Measurements from ENCODE around the gene PACRG.

The PACRG gene

DNA sequence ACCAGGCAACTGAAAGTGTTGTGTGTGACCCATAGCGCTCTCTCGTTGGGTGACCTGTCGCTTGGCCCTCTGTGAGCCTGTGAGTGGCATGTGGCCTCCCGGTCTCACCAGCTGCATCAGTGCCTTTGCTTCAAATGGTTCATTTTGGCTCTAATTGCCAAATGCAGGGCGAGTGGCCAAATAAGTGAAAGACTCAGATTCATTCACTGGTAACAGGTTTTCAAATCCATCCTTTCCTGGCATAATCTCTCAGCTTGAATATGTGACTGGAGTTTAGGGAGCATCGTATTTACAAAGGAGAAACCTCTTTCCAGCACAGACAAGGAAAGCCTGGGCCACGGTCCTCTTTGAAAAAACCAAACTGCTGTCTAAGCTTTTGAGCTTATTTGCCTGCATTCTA, 365.1 kb downstream of the PACRG start:
- DNase-seq (ENCODE audit: low read depth): no peak

DNA sequence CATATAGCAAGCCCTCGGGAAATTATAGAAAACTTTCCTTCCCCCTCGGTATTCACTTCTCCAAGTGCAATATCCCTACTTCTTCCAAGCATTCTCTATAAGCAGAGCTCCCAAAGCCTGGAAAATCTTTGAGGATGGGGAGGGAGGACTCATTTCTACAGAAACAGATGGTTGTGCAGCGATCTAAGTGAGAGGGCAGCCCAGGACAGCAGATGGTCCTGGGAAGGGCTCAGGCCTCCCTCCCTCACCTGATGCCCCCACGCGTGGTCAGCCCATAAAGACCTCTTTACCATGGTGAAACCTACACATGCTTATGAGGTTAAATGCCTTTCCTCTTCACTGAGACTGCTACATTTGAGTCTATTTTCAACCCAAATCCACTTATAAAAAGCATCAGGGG, 367.1 kb downstream of the PACRG start:
- TF ChIP-seq, protein P1, sequence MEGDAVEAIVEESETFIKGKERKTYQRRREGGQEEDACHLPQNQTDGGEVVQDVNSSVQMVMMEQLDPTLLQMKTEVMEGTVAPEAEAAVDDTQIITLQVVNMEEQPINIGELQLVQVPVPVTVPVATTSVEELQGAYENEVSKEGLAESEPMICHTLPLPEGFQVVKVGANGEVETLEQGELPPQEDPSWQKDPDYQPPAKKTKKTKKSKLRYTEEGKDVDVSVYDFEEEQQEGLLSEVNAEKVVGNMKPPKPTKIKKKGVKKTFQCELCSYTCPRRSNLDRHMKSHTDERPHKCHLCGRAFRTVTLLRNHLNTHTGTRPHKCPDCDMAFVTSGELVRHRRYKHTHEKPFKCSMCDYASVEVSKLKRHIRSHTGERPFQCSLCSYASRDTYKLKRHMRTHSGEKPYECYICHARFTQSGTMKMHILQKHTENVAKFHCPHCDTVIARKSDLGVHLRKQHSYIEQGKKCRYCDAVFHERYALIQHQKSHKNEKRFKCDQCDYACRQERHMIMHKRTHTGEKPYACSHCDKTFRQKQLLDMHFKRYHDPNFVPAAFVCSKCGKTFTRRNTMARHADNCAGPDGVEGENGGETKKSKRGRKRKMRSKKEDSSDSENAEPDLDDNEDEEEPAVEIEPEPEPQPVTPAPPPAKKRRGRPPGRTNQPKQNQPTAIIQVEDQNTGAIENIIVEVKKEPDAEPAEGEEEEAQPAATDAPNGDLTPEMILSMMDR (IDR thresholded peaks at IDR 0.05; ENCODE audit: insufficient read depth, low read depth, low read length, missing control alignments): no peak
- no peak for DNase-seq (ENCODE audit: low read depth)
- no peak overlapping the region for H3K4me3 ChIP-seq (ENCODE audit: low read depth, low read length)

More for the DNA sequence above, 365.1 kb downstream of the PACRG start:
- H3K4me3 ChIP-seq (ENCODE audit: low read depth, low read length): no peak overlapping the region
- TF ChIP-seq, protein P1 (IDR thresholded peaks at IDR 0.05; ENCODE audit: insufficient read depth, low read depth, low read length, missing control alignments): no peak

DNA sequence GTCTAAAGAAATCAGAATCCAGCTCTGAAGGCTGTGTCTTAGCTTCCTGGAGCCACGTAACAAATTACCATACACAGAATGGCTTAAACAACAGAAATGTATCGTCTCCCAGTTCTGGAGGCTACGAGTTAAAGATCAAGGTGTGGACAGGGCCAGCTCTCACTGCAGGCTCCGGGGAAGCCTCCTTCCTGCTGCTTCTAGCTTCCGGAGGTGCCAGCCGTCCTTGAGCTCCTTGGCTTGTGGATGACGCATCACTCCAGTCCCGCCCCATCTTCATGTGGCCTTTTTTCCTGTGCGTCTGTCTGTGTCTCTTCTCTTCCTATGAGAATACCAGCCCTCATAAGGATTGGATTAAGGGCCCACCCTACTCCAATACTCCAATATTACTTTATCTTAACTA, 367.6 kb downstream of the PACRG start:
- no peak for DNase-seq (ENCODE audit: low read depth)
- TF ChIP-seq, protein P1 (IDR thresholded peaks at IDR 0.05; ENCODE audit: insufficient read depth, low read depth, low read length, missing control alignments): no peak
- no peak overlapping the region for H3K4me3 ChIP-seq (ENCODE audit: low read depth, low read length)

DNA sequence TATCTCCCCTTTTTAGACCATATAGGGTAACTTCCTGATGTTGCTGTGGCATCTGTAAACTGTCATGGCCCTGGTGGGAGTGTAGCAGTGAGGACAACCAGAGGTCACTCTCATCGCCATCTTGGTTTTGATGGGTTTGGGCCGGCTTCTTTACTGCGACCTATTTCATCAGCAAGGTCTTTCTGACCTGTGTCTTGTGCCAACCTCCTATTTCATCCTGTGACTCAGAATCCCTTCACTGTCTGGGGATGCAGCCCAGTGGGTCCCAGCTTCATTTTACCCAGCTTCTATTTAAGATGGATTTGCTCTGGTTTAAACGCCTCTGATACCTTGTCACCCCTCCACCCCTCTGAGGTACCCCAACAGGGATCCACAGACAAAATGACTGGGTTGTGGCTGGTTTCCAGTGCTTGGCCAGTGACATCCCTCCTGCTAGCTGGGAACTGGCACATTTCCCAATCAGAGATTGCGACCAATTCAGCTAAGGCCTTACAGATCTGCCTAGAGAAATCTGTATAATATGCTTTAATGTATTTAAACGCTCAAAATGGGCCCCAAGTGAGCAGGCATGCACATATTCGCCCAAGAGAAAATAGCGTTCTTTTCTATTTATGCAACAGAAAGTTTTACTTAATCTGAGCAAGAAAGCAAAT, 371.2 kb downstream of the PACRG start:
- H3K4me3 ChIP-seq (ENCODE audit: low read depth, low read length): no peak overlapping the region
- TF ChIP-seq, protein P1 (IDR thresholded peaks at IDR 0.05; ENCODE audit: insufficient read depth, low read depth, low read length, missing control alignments): no peak
- DNase-seq (ENCODE audit: low read depth): no peak

DNA sequence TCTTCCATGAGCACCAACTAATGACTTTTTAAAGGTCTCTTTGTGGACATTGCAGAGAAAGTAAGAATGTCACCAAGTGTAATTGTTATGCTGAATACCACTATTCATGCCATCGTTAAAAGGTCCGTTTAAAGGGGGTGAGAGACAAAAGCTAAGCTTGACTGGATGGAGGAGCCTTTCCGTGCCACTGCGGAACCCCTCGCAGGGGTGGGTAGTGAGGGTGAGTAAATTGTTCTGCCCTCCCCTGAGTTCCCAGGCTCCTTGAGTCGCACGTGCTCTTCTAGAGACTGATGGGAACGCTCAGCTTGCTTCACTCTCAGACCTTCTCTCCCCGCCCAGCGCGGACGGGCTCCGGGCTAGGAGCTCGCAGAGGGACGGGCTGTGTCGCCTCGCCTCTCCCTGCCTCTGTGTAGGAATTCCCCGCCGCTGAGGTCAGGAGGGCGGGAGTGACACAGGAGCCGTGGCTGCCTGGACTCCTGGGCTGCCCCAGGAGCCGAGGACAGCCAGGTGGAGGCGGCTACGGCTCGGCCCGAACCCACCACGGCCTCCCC, 371.9 kb downstream of the PACRG start:
- TF ChIP-seq, protein P1 (IDR thresholded peaks at IDR 0.05; ENCODE audit: insufficient read depth, low read depth, low read length, missing control alignments): no peak
- DNase-seq (ENCODE audit: low read depth): no peak
- no peak overlapping the region for H3K4me3 ChIP-seq (ENCODE audit: low read depth, low read length)

DNA sequence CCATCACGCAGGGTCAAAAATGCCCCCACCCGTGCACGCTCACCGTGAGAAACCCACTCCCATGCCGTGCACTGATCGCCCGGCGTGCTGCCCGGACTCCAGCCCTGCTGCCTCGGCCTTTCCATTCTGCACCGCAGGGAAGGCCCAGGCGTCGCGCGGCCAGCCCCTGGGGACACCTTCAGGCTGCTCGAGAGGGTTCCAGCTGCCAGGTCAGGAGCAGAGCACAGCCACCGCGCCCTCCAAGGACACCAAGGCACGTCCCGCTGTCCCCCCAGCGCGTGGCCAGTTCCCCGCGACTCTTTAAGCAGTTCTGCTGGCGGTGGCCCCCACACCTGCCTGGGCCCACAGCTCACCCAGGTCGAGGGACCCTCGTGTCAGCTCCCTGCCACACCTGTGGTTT, 372.5 kb downstream of the PACRG start:
- H3K4me3 ChIP-seq (ENCODE audit: low read depth, low read length): no peak overlapping the region
- TF ChIP-seq, protein P1 (IDR thresholded peaks at IDR 0.05; ENCODE audit: insufficient read depth, low read depth, low read length, missing control alignments): no peak
- no peak for DNase-seq (ENCODE audit: low read depth)
